ENCODE results near the gene CHPT1. TPM values are rescaled to one million over a fixed set of nuclear protein-coding genes. Genes with fewer than 3 reads are reported as not detected.
A peak's percentile ranks its signal among the peaks of the same experiment; 100 is the strongest.
"Not testable (repeated sequence)": the region's sequence is repeated elsewhere in the genome, so short reads cannot be mapped to it uniquely, and the experiment has no call there.

Gene CHPT1
- polyA plus RNA-seq, 1 donor from 2014 or later = 50.9 TPM

- H3K9me3 Mint-ChIP-seq = no peaks in the 10 kb centered on the region
- peaks cover 4% of the 10 kb centered on the region for H3K36me3 Mint-ChIP-seq
- H3K4me3 Mint-ChIP-seq = no peak overlapping the region
- H3K4me1 Mint-ChIP-seq = peaks cover 5 to 9% (median 8%) of the 10 kb centered on the region in 3 donors
- no peaks in the 10 kb centered on the region for H3K27me3 Mint-ChIP-seq
- peak overlapping the region in 1 of 3 donors; percentile 69 for H3K27ac Mint-ChIP-seq
These were observed 25.0 kb downstream of the CHPT1 start for GRCh38 chr12:101722392-101722791.

- Mint-ChIP-seq H3K4me3 (no peak overlapping the region), H3K9me3 (peaks cover 0 to under 1% (median 0%) of the 10 kb centered on the region in 3 donors), H3K36me3 (peaks cover 13% of the 10 kb centered on the region), H3K4me1 (peaks cover 1 to 17% (median 4%) of the 10 kb centered on the region in 3 donors), H3K27ac (no peak overlapping the region), H3K27me3 (no peaks in the 10 kb centered on the region)
These were observed 29.7 kb downstream of the CHPT1 start for GRCh38 chr12:101727098-101727497.

GRCh38 chr12:101729842-101730241 lies 32.4 kb downstream of the CHPT1 start:
- Mint-ChIP-seq H3K27ac (peak overlapping the region in 2 of 3 donors; percentile 9 to 11), H3K27me3 (no peaks in the 10 kb centered on the region)

GRCh38 chr12:101732318-101732717 lies 34.9 kb downstream of the CHPT1 start:
- Mint-ChIP-seq H3K27me3 (no peaks in the 10 kb centered on the region), H3K27ac (peak overlapping the region; percentile 4 to 84 (median 80)), H3K4me1 (peaks cover 6 to 15% (median 9%) of the 10 kb centered on the region in 3 donors), H3K36me3 (peaks cover 15% of the 10 kb centered on the region), H3K9me3 (peaks cover 0 to 3% (median 0%) of the 10 kb centered on the region in 3 donors), H3K4me3 (peak overlapping the region in 2 of 4 donors; percentile 51 to 56)

More at GRCh38 chr12:101729842-101730241, 32.4 kb downstream of the CHPT1 start:
- Mint-ChIP-seq H3K4me3 (peak overlapping the region in 1 of 4 donors; percentile 7), H3K4me1 (peaks cover 6 to 21% (median 9%) of the 10 kb centered on the region in 3 donors), H3K36me3 (peaks cover 16% of the 10 kb centered on the region), H3K9me3 (peaks cover 0 to 3% (median 0%) of the 10 kb centered on the region in 3 donors)

DNA sequence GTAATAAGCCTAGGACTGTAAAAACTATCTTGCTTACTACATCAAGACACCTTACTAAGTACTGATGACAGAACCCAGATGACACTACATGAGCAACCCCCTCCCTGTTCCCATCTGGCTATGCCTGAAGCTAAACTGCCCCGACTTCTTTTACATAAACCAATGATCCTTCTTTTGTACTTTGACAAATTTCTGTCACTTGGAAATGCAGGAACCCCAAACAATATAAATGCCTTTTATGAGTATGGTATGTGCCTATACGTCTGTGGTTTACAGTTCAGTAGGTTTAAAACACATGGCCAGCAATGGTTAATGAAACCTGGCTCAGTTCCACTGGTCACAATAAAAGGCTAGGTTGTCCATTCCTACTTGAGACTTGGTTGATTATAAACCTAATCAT lies 35.7 kb downstream of the CHPT1 start:
- peak overlapping the region in 1 of 4 donors; percentile 45 for H3K4me3 Mint-ChIP-seq
- peaks cover 0 to 3% (median 0%) of the 10 kb centered on the region in 3 donors for H3K9me3 Mint-ChIP-seq
- H3K4me1 Mint-ChIP-seq = peaks cover 6 to 15% (median 11%) of the 10 kb centered on the region in 3 donors
- H3K27me3 Mint-ChIP-seq = no peaks in the 10 kb centered on the region
- H3K27ac Mint-ChIP-seq = peak overlapping the region in 2 of 3 donors; percentile 37 to 49
- peaks cover 15% of the 10 kb centered on the region for H3K36me3 Mint-ChIP-seq

DNA sequence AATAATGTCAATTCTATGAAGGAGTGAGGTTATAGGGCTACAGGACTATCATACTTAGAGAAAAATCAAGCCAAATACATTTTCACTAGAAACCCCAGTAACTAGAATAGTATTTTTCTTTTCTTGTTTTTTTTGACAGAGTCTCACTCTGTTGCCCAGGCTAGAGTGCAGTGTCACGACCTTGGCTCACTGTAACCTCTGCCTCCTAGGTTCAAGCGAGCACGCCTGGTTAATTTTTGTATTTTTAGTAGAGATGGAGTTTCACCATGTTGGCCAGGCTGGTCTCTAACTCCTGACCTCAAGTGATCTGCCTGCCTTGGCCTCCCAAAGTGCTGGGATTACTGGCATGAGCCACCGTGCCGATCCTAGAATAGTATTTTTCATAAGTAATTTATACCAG lies 37.0 kb downstream of the CHPT1 start:
- H3K27me3 Mint-ChIP-seq, H3K27ac Mint-ChIP-seq, H3K4me3 Mint-ChIP-seq, H3K9me3 Mint-ChIP-seq: not testable (repeated sequence)
- Mint-ChIP-seq H3K36me3 (peaks cover 15% of the 10 kb centered on the region), H3K4me1 (peaks cover 6 to 15% (median 11%) of the 10 kb centered on the region in 3 donors)

GRCh38 chr12:101737476-101737875 lies 40.0 kb downstream of the CHPT1 start:
- peaks cover 10 to 16% (median 16%) of the 10 kb centered on the region in 3 donors for H3K4me1 Mint-ChIP-seq
- peaks cover 3% of the 10 kb centered on the region for H3K36me3 Mint-ChIP-seq
- peak overlapping the region; percentile 16 to 84 (median 82) for H3K27ac Mint-ChIP-seq
- H3K9me3 Mint-ChIP-seq = no peaks in the 10 kb centered on the region
- no peaks in the 10 kb centered on the region for H3K27me3 Mint-ChIP-seq
- no peak overlapping the region for H3K4me3 Mint-ChIP-seq

- Mint-ChIP-seq H3K4me3 (no peak within 1 kb of the TSS), H3K27me3 (peaks cover 1% of the 10 kb centered on the region), H3K36me3 (peaks cover 3% of the 10 kb centered on the region), H3K9me3 (no peaks in the 10 kb centered on the region), H3K27ac (peak within 1 kb of the TSS in 2 of 3 donors; percentile 42 to 96), H3K4me1 (peaks cover 19 to 32% (median 28%) of the 10 kb centered on the region in 3 donors)
These were observed 41.7 kb downstream of the CHPT1 start, which contains the start of gene SYCP3 for GRCh38 chr12:101738920-101739665. SYCP3 (minus strand) TSS chr12:101739462; CDS start chr12:101737935, 1,527 bp downstream.

DNA sequence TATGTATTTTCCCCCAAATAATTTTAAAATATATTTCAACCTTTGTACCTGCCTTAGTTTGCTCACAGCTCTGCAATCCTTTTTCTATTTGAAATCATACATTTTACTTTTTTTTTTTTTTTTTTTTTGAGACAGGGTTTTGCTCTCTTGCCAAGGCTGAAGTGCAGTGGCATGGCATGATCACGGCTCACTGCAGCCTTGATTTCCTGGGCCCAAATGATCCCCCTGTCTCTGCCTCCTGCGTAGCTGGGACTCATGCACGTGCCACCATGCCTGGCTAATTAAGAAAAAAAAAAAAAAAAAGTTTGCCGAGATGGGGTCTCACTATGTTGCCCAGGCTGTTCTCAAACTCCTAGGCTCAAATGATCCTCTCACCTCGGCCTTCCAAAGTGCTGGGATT lies 43.1 kb downstream of the CHPT1 start:
- H3K4me1 Mint-ChIP-seq = peaks cover 30 to 42% (median 33%) of the 10 kb centered on the region in 3 donors
- H3K4me3 Mint-ChIP-seq = no peak overlapping the region
- H3K9me3 Mint-ChIP-seq = no peaks in the 10 kb centered on the region
- peak overlapping the region in 1 of 3 donors; percentile 78 for H3K27ac Mint-ChIP-seq
- H3K27me3 Mint-ChIP-seq = peaks cover 1% of the 10 kb centered on the region
- peaks cover 4% of the 10 kb centered on the region for H3K36me3 Mint-ChIP-seq

GRCh38 chr12:101740980-101741379 lies 43.5 kb downstream of the CHPT1 start:
- peaks cover 30 to 43% (median 33%) of the 10 kb centered on the region in 3 donors for H3K4me1 Mint-ChIP-seq
- H3K27me3 Mint-ChIP-seq = peaks cover 1% of the 10 kb centered on the region
- H3K27ac Mint-ChIP-seq = peak overlapping the region; percentile 78 to 99 (median 88)
- H3K9me3 Mint-ChIP-seq = no peaks in the 10 kb centered on the region
- H3K4me3 Mint-ChIP-seq = peak overlapping the region in 2 of 4 donors; percentile 11 to 42
- peaks cover 4% of the 10 kb centered on the region for H3K36me3 Mint-ChIP-seq

- peaks cover 1% of the 10 kb centered on the region for H3K27me3 Mint-ChIP-seq
- no peaks in the 10 kb centered on the region for H3K9me3 Mint-ChIP-seq
- H3K4me1 Mint-ChIP-seq = peaks cover 40 to 46% (median 46%) of the 10 kb centered on the region in 3 donors
- peak overlapping the region; percentile 88 to 99 (median 99) for H3K27ac Mint-ChIP-seq
- peaks cover 8% of the 10 kb centered on the region for H3K36me3 Mint-ChIP-seq
- H3K4me3 Mint-ChIP-seq = peak overlapping the region in 3 of 4 donors; percentile 42 to 79 (median 73)
These were observed 45.8 kb downstream of the CHPT1 start for GRCh38 chr12:101743242-101743641.

- peaks cover 15% of the 10 kb centered on the region for H3K36me3 Mint-ChIP-seq
- peaks cover 40 to 46% (median 46%) of the 10 kb centered on the region in 3 donors for H3K4me1 Mint-ChIP-seq
- H3K9me3 Mint-ChIP-seq = no peaks in the 10 kb centered on the region
- H3K27ac Mint-ChIP-seq = peak overlapping the region; percentile 88 to 99 (median 99)
- H3K4me3 Mint-ChIP-seq = peak overlapping the region; percentile 41 to 79 (median 58)
- H3K27me3 Mint-ChIP-seq = peaks cover 1% of the 10 kb centered on the region
These were observed 46.5 kb downstream of the CHPT1 start for GRCh38 chr12:101743724-101744472.

GRCh38 chr12:101745481-101745880 lies 48.0 kb downstream of the CHPT1 start:
- peaks cover 46 to 49% (median 47%) of the 10 kb centered on the region in 3 donors for H3K4me1 Mint-ChIP-seq
- peak overlapping the region in 1 of 4 donors; percentile 70 for H3K4me3 Mint-ChIP-seq
- no peaks in the 10 kb centered on the region for H3K9me3 Mint-ChIP-seq
- peaks cover 21% of the 10 kb centered on the region for H3K36me3 Mint-ChIP-seq
- H3K27ac Mint-ChIP-seq = peak overlapping the region; percentile 88 to 99 (median 99)
- H3K27me3 Mint-ChIP-seq = peaks cover 1% of the 10 kb centered on the region

DNA sequence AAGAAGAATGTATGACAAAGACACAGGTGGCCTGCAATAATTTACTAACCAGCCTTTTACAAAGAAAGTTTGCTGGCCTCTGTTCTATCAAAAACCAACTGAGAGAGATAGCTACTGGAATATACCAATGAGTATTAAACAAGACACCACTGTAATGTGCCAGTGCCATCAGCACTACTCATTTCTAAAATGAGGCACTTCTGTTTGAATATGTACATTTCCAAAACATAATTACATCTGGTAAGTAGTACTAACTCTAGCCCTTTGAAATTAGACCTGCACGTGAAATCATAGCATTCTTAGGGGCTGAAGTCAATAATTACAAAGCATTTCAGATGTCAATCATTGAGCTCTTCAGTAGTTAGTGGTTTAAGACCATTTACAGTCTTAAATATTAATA lies 48.8 kb downstream of the CHPT1 start:
- Mint-ChIP-seq H3K27ac (no peak overlapping the region), H3K9me3 (no peaks in the 10 kb centered on the region), H3K27me3 (peaks cover 1% of the 10 kb centered on the region), H3K4me1 (peaks cover 43 to 46% (median 44%) of the 10 kb centered on the region in 3 donors), H3K4me3 (no peak overlapping the region), H3K36me3 (peaks cover 21% of the 10 kb centered on the region)

- Mint-ChIP-seq H3K36me3 (peaks cover 21% of the 10 kb centered on the region), H3K4me1 (peaks cover 38 to 43% (median 42%) of the 10 kb centered on the region in 3 donors), H3K27ac (peak overlapping the region in 2 of 3 donors; percentile 61 to 76), H3K4me3 (no peak overlapping the region), H3K27me3 (peaks cover 1% of the 10 kb centered on the region), H3K9me3 (no peaks in the 10 kb centered on the region)
These were observed 49.2 kb downstream of the CHPT1 start for GRCh38 chr12:101746661-101747060.
